Testis (tissue), 3 donors: ENCODE data around the gene RASA3. TPM values are rescaled to one million over a fixed set of nuclear protein-coding genes. Genes with fewer than 3 reads are reported as not detected.
"Not testable (repeated sequence)": the region's sequence is repeated elsewhere in the genome, so short reads cannot be mapped to it uniquely, and the experiment has no call there.

Experiments used
- DNase-seq: peaks from one replicate; pipeline ENCODE4 v3.0.0-alpha.2; 2019
- H3K27ac ChIP-seq, 2 donors: fragments of 200-600 bp; sonication (generic); one replicate each; pipeline ENCODE4 v1.5.1; 2019
- H3K27me3 ChIP-seq: fragments of 200-600 bp; sonication (generic); one replicate; pipeline ENCODE4 v1.5.1; 2019
- H3K36me3 ChIP-seq: fragments of 200-600 bp; sonication (generic); one replicate; pipeline ENCODE4 v1.5.1; 2017; ENCODE audit warnings: low read depth; ENCODE audit errors: missing control alignments
- H3K4me1 ChIP-seq: fragments of 200-600 bp; sonication (generic); one replicate; pipeline ENCODE4 v1.5.1; 2019
- H3K4me3 ChIP-seq, 2 donors: fragments of 200-600 bp; sonication (generic); one replicate each; pipeline ENCODE4 v1.5.1; 2017 to 2019
- H3K9me3 ChIP-seq: fragments of 200-600 bp; sonication (generic); one replicate; pipeline ENCODE4 v1.5.1; 2017
- POLR2A ChIP-seq: fragments of 450-650 bp; IDR thresholded peaks from one replicate; pipeline ENCODE4 v1.6.1; 2017; ENCODE audit warnings: antibody characterized with exemption, mild to moderate bottlenecking, moderate library complexity
- WGBS, 2 donors: methylation state at CpG; one replicate each; pipeline ENCODE4 v1.1.5; 2018; 5-methylcytosine and 5-hydroxymethylcytosine counted together
- intact Hi-C: fragments of 100-400 bp; cut with DNase I; formaldehyde crosslinking; loops from one replicate; pipeline ENCODE4 v1.15.1; 2023; ENCODE audit warnings: low total_unique reads
- polyA plus RNA-seq: library from polyadenylated mRNA; stranded (reverse); fragments of 350-450 nt; fragmentation: Illumina TruSeq; extraction: RNeasy Lipid Tissue Mini Kit (QIAGEN cat#74804); gene quantifications from one replicate; pipeline ENCODE4 v1.2.3, GENCODE V29; 2014; ENCODE audit warnings: low read depth, low replicate concordance; ENCODE audit not compliant: insufficient read depth
- total RNA-seq, 2 donors: library from RNA; depleted of rRNA; stranded (reverse); fragments of >200 nt; gene quantifications; one replicate each; pipeline ENCODE4 v1.2.3, GENCODE V29; 2016
- TF ChIP-seq, protein P1 (sequence below), 3 experiments: fragments of 450-650 bp in 2 of 3; fragments of 200-600 bp in 1 of 3; sonication (generic) in 1 of 3; IDR thresholded peaks; one replicate each; pipeline ENCODE4 v1.5.1; 2016 to 2019; ENCODE audit warnings: antibody characterized with exemption in 3 of 3, mild to moderate bottlenecking in 2 of 3, moderate library complexity in 1 of 3

The RASA3 gene
- total and polyA plus RNA-seq, 3 donors from 2014 or later = 13.2 to 21.6 (median 16.4) TPM

DNA sequence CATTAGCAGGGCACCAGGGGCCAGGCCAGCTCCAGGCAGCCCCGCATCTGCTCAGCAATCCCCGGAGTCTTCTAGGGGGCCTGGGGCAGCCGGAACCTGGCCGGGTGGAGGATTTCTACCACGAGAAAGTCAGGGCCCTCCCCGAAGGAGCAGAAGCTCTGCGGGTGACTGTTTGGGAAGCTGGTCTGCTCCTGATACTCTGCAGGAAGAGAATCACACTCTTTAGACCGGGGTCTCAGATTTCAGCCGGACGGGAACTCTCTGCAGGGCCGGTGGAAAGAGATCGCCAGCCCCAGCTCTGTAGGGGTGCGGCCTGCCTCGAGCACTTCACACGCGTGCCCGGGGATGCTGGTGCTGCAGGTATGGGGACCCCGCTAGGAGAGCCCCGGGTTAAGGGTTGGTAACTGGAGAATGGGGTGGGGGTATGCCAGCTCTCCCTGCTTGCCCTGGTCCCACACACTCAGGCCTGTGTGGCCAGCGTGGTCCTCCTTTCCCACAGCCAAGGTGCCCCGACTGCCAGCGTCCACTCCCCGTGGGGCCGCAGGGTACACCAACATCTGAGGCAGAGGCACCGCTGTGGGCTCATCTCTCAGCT, 20.1 kb downstream of the RASA3 start:
- TF ChIP-seq POLR2A = no peak
- TF ChIP-seq, protein P1, sequence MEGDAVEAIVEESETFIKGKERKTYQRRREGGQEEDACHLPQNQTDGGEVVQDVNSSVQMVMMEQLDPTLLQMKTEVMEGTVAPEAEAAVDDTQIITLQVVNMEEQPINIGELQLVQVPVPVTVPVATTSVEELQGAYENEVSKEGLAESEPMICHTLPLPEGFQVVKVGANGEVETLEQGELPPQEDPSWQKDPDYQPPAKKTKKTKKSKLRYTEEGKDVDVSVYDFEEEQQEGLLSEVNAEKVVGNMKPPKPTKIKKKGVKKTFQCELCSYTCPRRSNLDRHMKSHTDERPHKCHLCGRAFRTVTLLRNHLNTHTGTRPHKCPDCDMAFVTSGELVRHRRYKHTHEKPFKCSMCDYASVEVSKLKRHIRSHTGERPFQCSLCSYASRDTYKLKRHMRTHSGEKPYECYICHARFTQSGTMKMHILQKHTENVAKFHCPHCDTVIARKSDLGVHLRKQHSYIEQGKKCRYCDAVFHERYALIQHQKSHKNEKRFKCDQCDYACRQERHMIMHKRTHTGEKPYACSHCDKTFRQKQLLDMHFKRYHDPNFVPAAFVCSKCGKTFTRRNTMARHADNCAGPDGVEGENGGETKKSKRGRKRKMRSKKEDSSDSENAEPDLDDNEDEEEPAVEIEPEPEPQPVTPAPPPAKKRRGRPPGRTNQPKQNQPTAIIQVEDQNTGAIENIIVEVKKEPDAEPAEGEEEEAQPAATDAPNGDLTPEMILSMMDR (IDR thresholded peaks at IDR 0.05) = no peak
- intact Hi-C loops = no loop called here
- no peaks in the 10 kb centered on the region for H3K4me1 ChIP-seq
- WGBS, 2 donors = 75 to 77% methylated on average over 20 to 25 of the region's 25 CpGs
- no peak overlapping the region for H3K4me3 ChIP-seq
- H3K27me3 ChIP-seq = no peaks in the 10 kb centered on the region
- H3K36me3 ChIP-seq = no peaks in the 10 kb centered on the region
- H3K9me3 ChIP-seq = no peaks in the 10 kb centered on the region
- no peak for DNase-seq
- H3K27ac ChIP-seq = no peak overlapping the region

GRCh38 chr13:114111577-114111976, 20.8 kb downstream of the RASA3 start:
- Histone ChIP-seq H3K27me3 (no peaks in the 10 kb centered on the region), H3K36me3 (no peaks in the 10 kb centered on the region), H3K4me3 (no peak overlapping the region), H3K9me3 (no peaks in the 10 kb centered on the region), H3K27ac (no peak overlapping the region), H3K4me1 (no peaks in the 10 kb centered on the region)
- WGBS, 2 donors = 69 to 96% methylated on average over 5 to 11 of the region's 11 CpGs
- intact Hi-C loops = no loop called here
- DNase-seq = no peak
- TF ChIP-seq, protein P1 (IDR thresholded peaks at IDR 0.05) = no peak
- TF ChIP-seq POLR2A = no peak

GRCh38 chr13:114110830-114111189, 21.6 kb downstream of the RASA3 start:
- H3K36me3 ChIP-seq, intact Hi-C loops, H3K9me3 ChIP-seq, DNase-seq, H3K27me3 ChIP-seq, H3K27ac ChIP-seq, H3K4me3 ChIP-seq, H3K4me1 ChIP-seq: not testable (repeated sequence)
- 72 to 84% methylated on average over 14 to 16 of the region's 18 CpGs for WGBS, 2 donors

GRCh38 chr13:114110091-114110829, 22.2 kb downstream of the RASA3 start:
- TF ChIP-seq, protein P1 (IDR thresholded peaks at IDR 0.05) = no peak
- TF ChIP-seq POLR2A = no peak
- H3K36me3 ChIP-seq = no peaks in the 10 kb centered on the region
- no peaks in the 10 kb centered on the region for H3K4me1 ChIP-seq
- intact Hi-C loops = no loop called here
- H3K9me3 ChIP-seq = no peaks in the 10 kb centered on the region
- DNase-seq = no peak
- 77 to 87% methylated on average over 19 to 25 of the region's 25 CpGs for WGBS, 2 donors
- no peak overlapping the region for H3K4me3 ChIP-seq
- no peaks in the 10 kb centered on the region for H3K27me3 ChIP-seq
- H3K27ac ChIP-seq = no peak overlapping the region

GRCh38 chr13:114109641-114110041, 22.8 kb downstream of the RASA3 start:
- intact Hi-C loops = no loop called here
- H3K9me3 ChIP-seq = no peaks in the 10 kb centered on the region
- H3K27ac ChIP-seq = no peak overlapping the region
- no peaks in the 10 kb centered on the region for H3K36me3 ChIP-seq
- no peak for DNase-seq
- WGBS, 2 donors = 87 to 92% methylated on average over 6 to 24 of the region's 24 CpGs
- H3K4me3 ChIP-seq = no peak overlapping the region
- H3K27me3 ChIP-seq = no peaks in the 10 kb centered on the region
- H3K4me1 ChIP-seq = no peaks in the 10 kb centered on the region
- TF ChIP-seq, protein P1 (IDR thresholded peaks at IDR 0.05) = no peak
- TF ChIP-seq POLR2A = no peak
